Activated naive CD4-positive, alpha-beta T cell treated with anti-CD3 and anti-CD28 coated beads, Interleukin-2, amount 50 U/mL, for 16 hours (primary cell): ENCODE results near the gene C4orf33.
"Not testable (repeated sequence)": the region's sequence is repeated elsewhere in the genome, so short reads cannot be mapped to it uniquely, and the experiment has no call there.

ENCODE experiments used
- DNase-seq: peaks from one replicate; pipeline ENCODE4 v3.0.0-alpha.2; 2020

The C4orf33 gene

GRCh38 chr4:129095811-129096454, at the start of gene C4orf33:
Gene C4orf33 (plus strand): TSS chr4:129096152. CDS start chr4:129102611, 6,459 bp downstream.
- DNase-seq = peak; percentile 81

- DNase-seq = no peak
Measured at GRCh38 chr4:129059028-129059427, 36.9 kb upstream of the C4orf33 start.

- no peak for DNase-seq
Measured at GRCh38 chr4:129062580-129062979, 33.4 kb upstream of the C4orf33 start.

- DNase-seq = no peak
Measured at GRCh38 chr4:129063640-129064039, 32.3 kb upstream of the C4orf33 start.

GRCh38 chr4:129064717-129065116, 31.2 kb upstream of the C4orf33 start:
- DNase-seq = no peak

GRCh38 chr4:129069537-129069936, 26.4 kb upstream of the C4orf33 start:
- not testable (repeated sequence) for DNase-seq

GRCh38 chr4:129077326-129077725, 18.6 kb upstream of the C4orf33 start:
- no peak for DNase-seq

GRCh38 chr4:129080129-129080528, 15.8 kb upstream of the C4orf33 start:
- no peak for DNase-seq

- no peak for DNase-seq
Measured at GRCh38 chr4:129082302-129082701, 13.7 kb upstream of the C4orf33 start.

GRCh38 chr4:129085472-129085871, 10.5 kb upstream of the C4orf33 start:
- no peak for DNase-seq

- DNase-seq = no peak
Measured at GRCh38 chr4:129087516-129087915, 8.4 kb upstream of the C4orf33 start.

GRCh38 chr4:129092631-129093190, 3.2 kb upstream of the C4orf33 start:
- no peak for DNase-seq

- DNase-seq = peak; percentile 96
Measured at GRCh38 chr4:129093191-129093920, 2.6 kb upstream of the C4orf33 start, which contains the start of gene SCLT1. Gene SCLT1 (minus strand): TSS chr4:129093539. CDS start chr4:129093103, 436 bp downstream.

GRCh38 chr4:129094347-129094746, 1.6 kb upstream of the C4orf33 start:
- DNase-seq = no peak

- DNase-seq = no peak
Measured at GRCh38 chr4:129098531-129099001, 2.6 kb downstream of the C4orf33 start.

- DNase-seq = no peak
Measured at GRCh38 chr4:129109965-129110824, 14.2 kb downstream of the C4orf33 start.

- no peak for DNase-seq
Measured at GRCh38 chr4:129110931-129111330, 15.0 kb downstream of the C4orf33 start.

- DNase-seq = no peak
Measured at GRCh38 chr4:129111919-129112318, 16.0 kb downstream of the C4orf33 start.

GRCh38 chr4:129113434-129113833, 17.5 kb downstream of the C4orf33 start:
- DNase-seq = no peak

GRCh38 chr4:129113919-129114318, 18.0 kb downstream of the C4orf33 start:
- no peak for DNase-seq

GRCh38 chr4:129117705-129118104, 21.8 kb downstream of the C4orf33 start:
- DNase-seq = no peak

- not testable (repeated sequence) for DNase-seq
Measured at GRCh38 chr4:129126614-129127013, 30.7 kb downstream of the C4orf33 start.

- DNase-seq = no peak
Measured at GRCh38 chr4:129129143-129129542, 33.2 kb downstream of the C4orf33 start.
